ENCODE measurements around the gene RORB. TPM values are rescaled to one million over a fixed set of nuclear protein-coding genes. Genes with fewer than 3 reads are reported as not detected.

RORB gene
- total and polyA plus RNA-seq, 4 donors, result 0.40 to 3.9 (median 1.1) TPM

GRCh38 chr9:74512416-74512815 lies 15.3 kb downstream of the RORB start:
- Histone ChIP-seq H3K4me3 (no peak overlapping the region), H3K36me3 (ENCODE audit: control insufficient read depth in 4 of 4, insufficient read depth in 4 of 4, low read length in 4 of 4) (no peaks in the 10 kb centered on the region), H3K27ac (ENCODE audit: low read depth in 1 of 2, low read length in 1 of 2) (no peak overlapping the region), H3K9me3 (ENCODE audit: control insufficient read depth in 4 of 4, insufficient read depth in 3 of 4, low read length in 3 of 4) (no peaks in the 10 kb centered on the region), H3K9ac (ENCODE audit: insufficient read depth in 1 of 2, low read length in 2 of 2) (no peak overlapping the region), H3K27me3 (ENCODE audit: control insufficient read depth in 3 of 3, insufficient read depth in 3 of 3, low read length in 2 of 3) (no peaks in the 10 kb centered on the region), H3K4me1 (ENCODE audit: control insufficient read depth in 5 of 5, insufficient read depth in 5 of 5, low read length in 5 of 5) (no peaks in the 10 kb centered on the region)
- DNase-seq (no peak), ATAC-seq (ENCODE audit: insufficient read depth, low FRiP score) (no peak)
- WGBS, 2 donors, result 80 to 93% methylated on average over 1 of the region's 1 CpG
- no peak for TF ChIP-seq CTCF (IDR thresholded peaks at IDR 0.05; ENCODE audit: control extremely low read depth, extremely low read depth)

GRCh38 chr9:74513221-74513620 lies 16.1 kb downstream of the RORB start:
- no peaks in the 10 kb centered on the region for H3K4me1 ChIP-seq (ENCODE audit: control insufficient read depth in 5 of 5, insufficient read depth in 5 of 5, low read length in 5 of 5)
- TF ChIP-seq CTCF (IDR thresholded peaks at IDR 0.05; ENCODE audit: control extremely low read depth, extremely low read depth), result no peak
- no peak overlapping the region for H3K4me3 ChIP-seq
- DNase-seq (no peak), ATAC-seq (ENCODE audit: insufficient read depth, low FRiP score) (no peak)
- H3K36me3 ChIP-seq (ENCODE audit: control insufficient read depth in 4 of 4, insufficient read depth in 4 of 4, low read length in 4 of 4), result no peaks in the 10 kb centered on the region
- no peaks in the 10 kb centered on the region for H3K9me3 ChIP-seq (ENCODE audit: control insufficient read depth in 4 of 4, insufficient read depth in 3 of 4, low read length in 3 of 4)
- H3K27ac ChIP-seq (ENCODE audit: low read depth in 1 of 2, low read length in 1 of 2), result no peak overlapping the region
- no peak overlapping the region for H3K9ac ChIP-seq (ENCODE audit: insufficient read depth in 1 of 2, low read length in 2 of 2)
- H3K27me3 ChIP-seq (ENCODE audit: control insufficient read depth in 3 of 3, insufficient read depth in 3 of 3, low read length in 2 of 3), result no peaks in the 10 kb centered on the region
- whole genome bisulfite sequencing, 2 donors, result 87 to 88% methylated on average over 4 of the region's 4 CpGs

GRCh38 chr9:74517188-74517587 lies 20.1 kb downstream of the RORB start:
- 86 to 87% methylated on average over 4 of the region's 4 CpGs for WGBS, 2 donors
- Histone ChIP-seq H3K9me3 (ENCODE audit: control insufficient read depth in 4 of 4, insufficient read depth in 3 of 4, low read length in 3 of 4) (no peaks in the 10 kb centered on the region), H3K9ac (ENCODE audit: insufficient read depth in 1 of 2, low read length in 2 of 2) (no peak overlapping the region), H3K4me3 (no peak overlapping the region), H3K27ac (ENCODE audit: low read depth in 1 of 2, low read length in 1 of 2) (no peak overlapping the region), H3K4me1 (ENCODE audit: control insufficient read depth in 5 of 5, insufficient read depth in 5 of 5, low read length in 5 of 5) (no peaks in the 10 kb centered on the region), H3K36me3 (ENCODE audit: control insufficient read depth in 4 of 4, insufficient read depth in 4 of 4, low read length in 4 of 4) (no peaks in the 10 kb centered on the region), H3K27me3 (ENCODE audit: control insufficient read depth in 3 of 3, insufficient read depth in 3 of 3, low read length in 2 of 3) (no peaks in the 10 kb centered on the region)
- TF ChIP-seq CTCF (IDR thresholded peaks at IDR 0.05; ENCODE audit: control extremely low read depth, extremely low read depth), result no peak
- ATAC-seq (ENCODE audit: insufficient read depth, low FRiP score), result no peak
- no peak for DNase-seq

- H3K36me3 ChIP-seq (ENCODE audit: control insufficient read depth in 4 of 4, insufficient read depth in 4 of 4, low read length in 4 of 4), result no peaks in the 10 kb centered on the region
- H3K4me3 ChIP-seq, result no peak overlapping the region
- TF ChIP-seq CTCF (IDR thresholded peaks at IDR 0.05; ENCODE audit: control extremely low read depth, extremely low read depth), result no peak
- no peak for ATAC-seq (ENCODE audit: insufficient read depth, low FRiP score)
- H3K27me3 ChIP-seq (ENCODE audit: control insufficient read depth in 3 of 3, insufficient read depth in 3 of 3, low read length in 2 of 3), result no peaks in the 10 kb centered on the region
- 91 to 95% methylated on average over 9 of the region's 9 CpGs for WGBS, 2 donors
- H3K9ac ChIP-seq (ENCODE audit: insufficient read depth in 1 of 2, low read length in 2 of 2), result no peak overlapping the region
- no peak for DNase-seq
- no peak overlapping the region for H3K27ac ChIP-seq (ENCODE audit: low read depth in 1 of 2, low read length in 1 of 2)
- H3K4me1 ChIP-seq (ENCODE audit: control insufficient read depth in 5 of 5, insufficient read depth in 5 of 5, low read length in 5 of 5), result no peaks in the 10 kb centered on the region
- H3K9me3 ChIP-seq (ENCODE audit: control insufficient read depth in 4 of 4, insufficient read depth in 3 of 4, low read length in 3 of 4), result no peaks in the 10 kb centered on the region
Observed at GRCh38 chr9:74519419-74519818, 22.3 kb downstream of the RORB start.

Measured in lung (tissue), 12 donors.